Measurements from ENCODE around the gene STK32A.

STK32A gene

DNA sequence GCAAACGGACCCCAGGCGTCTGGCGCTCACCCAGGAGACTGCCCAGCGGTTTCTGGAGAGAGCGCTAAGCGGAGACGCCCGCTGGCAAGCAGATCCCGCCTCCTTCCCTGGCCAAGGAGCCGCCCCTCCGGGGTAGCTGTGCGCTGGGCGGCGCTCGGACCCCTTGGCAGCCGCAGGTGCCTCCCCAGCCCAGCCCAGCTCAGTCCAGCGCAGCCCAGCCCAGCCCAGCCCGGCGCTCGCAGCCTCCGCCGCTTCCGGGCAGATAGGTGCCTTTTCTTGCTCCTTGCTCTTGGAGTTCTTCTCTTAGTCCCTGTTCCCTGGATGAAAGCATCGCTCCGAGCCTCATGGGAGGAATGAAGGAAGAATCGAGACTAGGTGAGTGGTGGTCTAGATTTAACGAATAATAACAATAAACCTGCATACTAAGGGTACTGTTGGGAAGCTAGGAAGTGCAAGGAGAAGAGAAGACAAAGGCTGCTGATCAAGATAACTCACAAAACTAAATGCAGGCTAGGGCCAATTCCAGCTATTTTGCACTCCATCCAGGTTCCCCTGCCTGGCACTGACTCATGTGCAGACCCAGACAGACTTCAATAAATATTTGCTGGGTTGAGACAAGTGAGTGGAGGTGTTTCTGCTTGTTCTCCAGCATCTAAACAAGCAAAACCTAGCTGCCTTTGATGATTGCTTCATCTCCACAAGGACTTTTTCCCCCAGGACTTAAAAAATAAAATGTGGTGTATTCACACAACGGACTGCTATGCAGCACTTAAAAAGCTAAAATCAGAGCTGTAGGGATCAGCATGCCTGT lies at the start of gene STK32A:
Gene STK32A, plus strand, starts transcription at position 202 of the 811 bp plus-strand sequence. CDS start 4,609 bp downstream, outside the sequence.
- no peak within 1 kb of the TSS for H3K4me3 ChIP-seq (ENCODE audit: low read depth in 1 of 2, low read length in 1 of 2)
- H3K36me3 ChIP-seq = no peaks in the 10 kb centered on the region
- H3K4me1 ChIP-seq (ENCODE audit: control insufficient read depth in 1 of 2, insufficient read depth in 1 of 2, low read depth in 1 of 2, low read length in 1 of 2) = no peaks in the 10 kb centered on the region
- no peak within 1 kb of the TSS for H3K27ac ChIP-seq
- no peaks in the 10 kb centered on the region for H3K9me3 ChIP-seq
- peaks cover 76% of the 10 kb centered on the region for H3K27me3 ChIP-seq
- no peak for TF ChIP-seq CTCF (IDR thresholded peaks at IDR 0.05)

DNA sequence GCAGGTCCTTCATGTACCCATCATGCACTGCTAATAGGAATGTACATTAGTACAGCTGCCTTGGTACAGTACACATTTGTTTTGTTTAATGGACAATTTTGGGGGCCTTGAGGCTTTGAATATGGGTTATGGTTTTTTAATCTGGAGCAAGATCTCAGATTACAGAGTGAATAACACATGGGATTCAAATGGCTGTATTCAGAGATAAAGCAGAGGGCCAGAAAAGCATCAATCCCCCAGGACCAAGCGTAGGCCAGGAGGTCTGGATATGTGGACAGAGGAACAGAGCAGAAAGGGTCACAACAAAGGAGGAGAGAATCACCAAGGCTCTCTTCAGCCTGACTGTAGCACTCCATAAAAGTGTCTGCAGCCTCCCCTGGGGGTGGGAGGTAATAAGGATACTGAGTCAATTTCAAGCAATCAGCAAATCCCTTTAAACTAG lies 47.7 kb upstream of the STK32A start:
- TF ChIP-seq CTCF (IDR thresholded peaks at IDR 0.05) = no peak
- no peaks in the 10 kb centered on the region for H3K4me1 ChIP-seq (ENCODE audit: control insufficient read depth in 1 of 2, insufficient read depth in 1 of 2, low read depth in 1 of 2, low read length in 1 of 2)
- H3K4me3 ChIP-seq (ENCODE audit: low read depth in 1 of 2, low read length in 1 of 2) = no peak overlapping the region
- no peak overlapping the region for H3K27ac ChIP-seq
- peaks cover 17% of the 10 kb centered on the region for H3K27me3 ChIP-seq
- H3K36me3 ChIP-seq = no peaks in the 10 kb centered on the region
- no peaks in the 10 kb centered on the region for H3K9me3 ChIP-seq

- Histone ChIP-seq H3K36me3 (no peaks in the 10 kb centered on the region), H3K27ac (no peak overlapping the region), H3K9me3 (no peaks in the 10 kb centered on the region), H3K4me1 (ENCODE audit: control insufficient read depth in 1 of 2, insufficient read depth in 1 of 2, low read depth in 1 of 2, low read length in 1 of 2) (no peaks in the 10 kb centered on the region), H3K27me3 (peaks cover 21% of the 10 kb centered on the region), H3K4me3 (ENCODE audit: low read depth in 1 of 2, low read length in 1 of 2) (no peak overlapping the region)
- peak; percentile 55 for TF ChIP-seq CTCF (IDR thresholded peaks at IDR 0.05)
Measured at GRCh38 chr5:147188200-147189108, 46.4 kb upstream of the STK32A start.

GRCh38 chr5:147189109-147189424 lies 45.8 kb upstream of the STK32A start:
- H3K4me1 ChIP-seq (ENCODE audit: control insufficient read depth in 1 of 2, insufficient read depth in 1 of 2, low read depth in 1 of 2, low read length in 1 of 2) = no peaks in the 10 kb centered on the region
- H3K27ac ChIP-seq = no peak overlapping the region
- no peaks in the 10 kb centered on the region for H3K9me3 ChIP-seq
- peaks cover 21% of the 10 kb centered on the region for H3K27me3 ChIP-seq
- no peaks in the 10 kb centered on the region for H3K36me3 ChIP-seq
- H3K4me3 ChIP-seq (ENCODE audit: low read depth in 1 of 2, low read length in 1 of 2) = no peak overlapping the region
- TF ChIP-seq CTCF (IDR thresholded peaks at IDR 0.05) = no peak

- Histone ChIP-seq H3K4me1 (ENCODE audit: control insufficient read depth in 1 of 2, insufficient read depth in 1 of 2, low read depth in 1 of 2, low read length in 1 of 2) (no peaks in the 10 kb centered on the region), H3K4me3 (ENCODE audit: low read depth in 1 of 2, low read length in 1 of 2) (no peak overlapping the region), H3K36me3 (no peaks in the 10 kb centered on the region), H3K27me3 (peaks cover 21% of the 10 kb centered on the region), H3K27ac (no peak overlapping the region), H3K9me3 (no peaks in the 10 kb centered on the region)
- TF ChIP-seq CTCF (IDR thresholded peaks at IDR 0.05) = no peak
Measured at GRCh38 chr5:147190331-147190730, 44.5 kb upstream of the STK32A start.

All from neutrophil (primary cell).